GM21447 (cell line): ENCODE data around the gene SDR9C7.
"Not testable (repeated sequence)": the region's sequence is repeated elsewhere in the genome, so short reads cannot be mapped to it uniquely, and the experiment has no call there.

Experiments used
- ATAC-seq: cut with Tn5 transposase; IDR thresholded peaks from one replicate; pipeline ENCODE4 v1.9.1; 2021; ENCODE audit not compliant: unreplicated experiment

Gene SDR9C7

GRCh38 chr12:56933826-56934625 lies at the start of gene SDR9C7:
Gene SDR9C7 (minus strand): TSS chr12:56934408. CDS start chr12:56934261, 147 bp downstream.
- ATAC-seq: no peak

GRCh38 chr12:56983386-56983785 lies 49.2 kb upstream of the SDR9C7 start:
- no peak for ATAC-seq

- ATAC-seq: not testable (repeated sequence)
Measured at GRCh38 chr12:56982578-56983236, 48.5 kb upstream of the SDR9C7 start.

GRCh38 chr12:56980941-56981530 lies 46.8 kb upstream of the SDR9C7 start:
- ATAC-seq: no peak

GRCh38 chr12:56980268-56980667 lies 46.1 kb upstream of the SDR9C7 start:
- ATAC-seq: no peak

- no peak for ATAC-seq
Measured at GRCh38 chr12:56979628-56980027, 45.4 kb upstream of the SDR9C7 start.

GRCh38 chr12:56978397-56979138 lies 44.4 kb upstream of the SDR9C7 start:
- ATAC-seq: no peak

- ATAC-seq: not testable (repeated sequence)
Measured at GRCh38 chr12:56977361-56977760, 43.2 kb upstream of the SDR9C7 start.

GRCh38 chr12:56974224-56974623 lies 40.0 kb upstream of the SDR9C7 start:
- not testable (repeated sequence) for ATAC-seq

- not testable (repeated sequence) for ATAC-seq
Measured at GRCh38 chr12:56968910-56969309, 34.7 kb upstream of the SDR9C7 start.

GRCh38 chr12:56965997-56966642 lies 31.9 kb upstream of the SDR9C7 start:
- ATAC-seq: not testable (repeated sequence)

GRCh38 chr12:56965124-56965523 lies 30.9 kb upstream of the SDR9C7 start:
- not testable (repeated sequence) for ATAC-seq

GRCh38 chr12:56963557-56963956 lies 29.3 kb upstream of the SDR9C7 start:
- ATAC-seq: not testable (repeated sequence)

- not testable (repeated sequence) for ATAC-seq
Measured at GRCh38 chr12:56962247-56962646, 28.0 kb upstream of the SDR9C7 start.

GRCh38 chr12:56958422-56958821 lies 24.2 kb upstream of the SDR9C7 start:
- no peak for ATAC-seq

GRCh38 chr12:56957229-56958052 lies 23.2 kb upstream of the SDR9C7 start, which contains the start of gene RDH16:
Gene RDH16 (minus strand): TSS chr12:56957608. CDS start chr12:56957462, 146 bp downstream.
- no peak for ATAC-seq

- ATAC-seq: no peak
Measured at GRCh38 chr12:56955631-56956256, 21.5 kb upstream of the SDR9C7 start.

- ATAC-seq: no peak
Measured at GRCh38 chr12:56954958-56955355, 20.7 kb upstream of the SDR9C7 start.
